Neural progenitor cell (in vitro differentiated cells): Measurements from ENCODE around the gene ATXN7L1.

Experiments used
- CTCF ChIP-seq: fragments of 200-600 bp; sonication (generic); IDR thresholded peaks from 2 replicates; pipeline ENCODE4 v1.5.1; 2017; ENCODE audit warnings: antibody characterized with exemption, mild to moderate bottlenecking
- EZH2 ChIP-seq: fragments of 200-600 bp; sonication (generic); IDR thresholded peaks from 2 replicates; pipeline ENCODE4 v1.6.1; 2017; ENCODE audit warnings: antibody characterized with exemption, mild to moderate bottlenecking, moderate library complexity
- EZH2phosphoT487 ChIP-seq: fragments of 200-600 bp; sonication (generic); IDR thresholded peaks from 2 replicates; pipeline ENCODE4 v1.6.1; 2017; ENCODE audit warnings: antibody characterized with exemption

GRCh38 chr7:105887569-105888189 is 11.3 kb upstream of the ATXN7L1 start:
- TF ChIP-seq CTCF = no peak
- TF ChIP-seq EZH2phosphoT487 = no peak
- no peak for TF ChIP-seq EZH2
